IMR-90 (cell line): ENCODE results near the gene PDE5A. TPM values are rescaled to one million over a fixed set of nuclear protein-coding genes. Genes with fewer than 3 reads are reported as not detected.

Experiments
- ATAC-seq: fragments of 200-7000 bp; cut with Tn5 transposase; 2 replicates; pipeline ENCODE4 v1.9.1; 2020; ENCODE audit warnings: low read depth, mild to moderate bottlenecking, moderate library complexity
- BruUV-seq: library from RNA; stranded (reverse); fragments of 400-500 nt; replicated peaks from 2 replicates; lab custom pipeline; 2021; lab: Mats Ljungman, UMichigan
- CTCF ChIA-PET: fragments of 300-600 bp; formaldehyde crosslinking; extraction: SDS; loops from one replicate; lab custom pipeline; 2021; ENCODE audit warnings: antibody characterized with exemption; lab: Yijun Ruan, JAX
- POLR2A ChIA-PET: fragments of 300-600 bp; sonication (Branson Sonifier 250); formaldehyde crosslinking; loops from one replicate; lab custom pipeline; 2022; ENCODE audit warnings: antibody characterized with exemption; ENCODE audit not compliant: unreplicated experiment; lab: Charles Lee
- DNase-seq: peaks from one replicate; pipeline ENCODE4 v3.0.0; 2013
- H2AFZ ChIP-seq: replicated peaks from 2 replicates; pipeline ENCODE3; 2013; ENCODE audit warnings: low read length, mild to moderate bottlenecking; ENCODE audit not compliant: poor library complexity
- H2AK5ac ChIP-seq: 2 replicates; pipeline ENCODE4 v1.6.1; 2013; ENCODE audit warnings: low read depth, low read length, inconsistent platforms
- H2AK9ac ChIP-seq: replicated peaks from 2 replicates; pipeline ENCODE3; 2013; ENCODE audit warnings: mild to moderate bottlenecking, low read depth, low read length, moderate library complexity; ENCODE audit not compliant: poor library complexity
- H2BK120ac ChIP-seq: 2 replicates; pipeline ENCODE4 v1.6.1; 2013; ENCODE audit warnings: low read depth, low read length, inconsistent platforms
- H2BK15ac ChIP-seq: 3 replicates; pipeline ENCODE4 v1.6.1; 2013; ENCODE audit warnings: low read depth, low read length, inconsistent platforms
- H2BK20ac ChIP-seq: 2 replicates; pipeline ENCODE4 v1.6.1; 2013; ENCODE audit warnings: low read depth, mild to moderate bottlenecking, inconsistent platforms, low read length, moderate library complexity
- H2BK5ac ChIP-seq: 2 replicates; pipeline ENCODE4 v1.6.1; 2013; ENCODE audit warnings: mild to moderate bottlenecking, low read depth, low read length, inconsistent platforms; ENCODE audit not compliant: poor library complexity, severe bottlenecking
- H3K14ac ChIP-seq: replicated peaks from 2 replicates; pipeline ENCODE4 v1.6.1; 2013; ENCODE audit warnings: low read depth, low read length, inconsistent platforms
- H3K18ac ChIP-seq: 2 replicates; pipeline ENCODE4 v1.6.1; 2013; ENCODE audit warnings: low read depth, low read length, control low read depth
- H3K23ac ChIP-seq: 2 replicates; pipeline ENCODE4 v1.6.1; 2013; ENCODE audit warnings: low read depth, low read length, inconsistent platforms
- H3K27ac ChIP-seq: 2 replicates; pipeline ENCODE4 v1.5.1; 2013; ENCODE audit warnings: mild to moderate bottlenecking, control low read depth, low read length; ENCODE audit not compliant: insufficient read depth
- H3K27me3 ChIP-seq: 2 replicates; pipeline ENCODE4 v1.6.1; 2013; ENCODE audit warnings: low read length; ENCODE audit not compliant: control insufficient read depth, insufficient read depth
- H3K36me3 ChIP-seq: 2 replicates; pipeline ENCODE4 v1.6.1; 2013; ENCODE audit warnings: low read length, mixed read lengths; ENCODE audit not compliant: control insufficient read depth, insufficient read depth
- H3K4ac ChIP-seq: 2 replicates; pipeline ENCODE4 v1.6.1; 2013; ENCODE audit warnings: low read depth, low read length, inconsistent platforms
- H3K4me1 ChIP-seq: 2 replicates; pipeline ENCODE4 v1.6.1; 2013; ENCODE audit warnings: low read length, mixed read lengths; ENCODE audit not compliant: control insufficient read depth, insufficient read depth
- H3K4me2 ChIP-seq: 2 replicates; pipeline ENCODE4 v1.6.1; 2013; ENCODE audit warnings: low read depth, mild to moderate bottlenecking, control low read depth, low read length, moderate library complexity
- H3K4me3 ChIP-seq: 2 replicates; pipeline ENCODE4 v1.5.1; 2013; ENCODE audit warnings: low read depth, mild to moderate bottlenecking, control low read depth, low read length, moderate library complexity; ENCODE audit not compliant: insufficient read depth
- H3K56ac ChIP-seq: 2 replicates; pipeline ENCODE4 v1.6.1; 2013; ENCODE audit warnings: low read length, inconsistent platforms; ENCODE audit not compliant: insufficient read depth; ENCODE audit errors: extremely low read depth
- H3K79me1 ChIP-seq, 2 experiments: 2 replicates each; pipeline ENCODE4 v1.6.1; 2013; ENCODE audit warnings: low read length in 2 of 2, inconsistent platforms in 1 of 2, low read depth in 1 of 2
- H3K9ac ChIP-seq: 2 replicates; pipeline ENCODE4 v1.6.1; 2013; ENCODE audit warnings: low read depth, low read length, control low read depth
- H3K9me1 ChIP-seq: 2 replicates; pipeline ENCODE4 v1.6.1; 2013; ENCODE audit warnings: low read length, inconsistent platforms; ENCODE audit not compliant: insufficient read depth
- H3K9me3 ChIP-seq: 2 replicates; pipeline ENCODE4 v1.6.1; 2013; ENCODE audit warnings: low read length; ENCODE audit not compliant: control insufficient read depth, insufficient read depth
- H4K20me1 ChIP-seq: 2 replicates; pipeline ENCODE4 v1.6.1; 2013; ENCODE audit warnings: low read length, inconsistent platforms; ENCODE audit not compliant: insufficient read depth
- H4K5ac ChIP-seq: 2 replicates; pipeline ENCODE4 v1.6.1; 2013; ENCODE audit warnings: mild to moderate bottlenecking, low read depth, low read length, control low read depth
- H4K8ac ChIP-seq, 2 experiments: 2 replicates each; pipeline ENCODE4 v1.6.1; 2013; ENCODE audit warnings: low read depth in 2 of 2, low read length in 2 of 2, control low read depth in 1 of 2, inconsistent platforms in 1 of 2
- H4K91ac ChIP-seq: 2 replicates; pipeline ENCODE4 v1.6.1; 2013; ENCODE audit warnings: low read depth, low read length, inconsistent platforms; ENCODE audit not compliant: insufficient read depth
- MAFK ChIP-seq: IDR thresholded peaks from 2 replicates; pipeline ENCODE4 v1.6.1; 2012; ENCODE audit warnings: low read depth, low read length, improper control_type of control experiment
- MXI1 ChIP-seq: IDR thresholded peaks from 2 replicates; pipeline ENCODE4 v1.6.1; 2012; ENCODE audit warnings: low read depth, mild to moderate bottlenecking, low read length, moderate library complexity, borderline replicate concordance
- WGBS, 2 experiments: methylation state at CpG; one replicate each; pipeline versions ENCODE4 v1.1.5 to v1.1.7; 2013; ENCODE audit warnings: missing lambda C conversion rate in 2 of 2; ENCODE audit not compliant: insufficient read length in 1 of 2; ENCODE audit errors: extremely low coverage in 2 of 2; 5-methylcytosine and 5-hydroxymethylcytosine counted together
- dilution Hi-C: fragments of 300-500 bp; cut with HindIII; formaldehyde crosslinking; loops from one replicate; pipeline ENCODE4 v1.14.3; 2018; ENCODE audit warnings: low sequenced_read_pairs; ENCODE audit not compliant: unreplicated experiment
- in situ Hi-C: fragments of 300-500 bp; cut with MboI; formaldehyde crosslinking; loops from 3 replicates; pipeline ENCODE4 v1.14.3; 2019; ENCODE audit warnings: low sequenced_read_pairs, inconsistent platforms, mixed read lengths
- intact Hi-C: fragments of 100-400 bp; cut with micrococcal nuclease; formaldehyde crosslinking; loops from 2 replicates; pipeline ENCODE4 v1.10.0; 2022
- polyA plus RNA-seq, 3 experiments: library from polyadenylated mRNA; depleted of rRNA; stranded (reverse); fragments of >200 nt; gene quantifications; 2 replicates each; pipeline ENCODE4 v1.2.3, GENCODE V29; 2012; ENCODE audit warnings: low replicate concordance in 1 of 3
- total RNA-seq: library from RNA; depleted of rRNA; stranded (reverse); fragments of >200 nt; gene quantifications from 2 replicates; pipeline ENCODE4 v1.2.3, GENCODE V29; 2012

PDE5A gene
- total and polyA plus RNA-seq, 2 of the 4 experiments (the other 2 are of a cell fraction) = 101 to 770 TPM

DNA sequence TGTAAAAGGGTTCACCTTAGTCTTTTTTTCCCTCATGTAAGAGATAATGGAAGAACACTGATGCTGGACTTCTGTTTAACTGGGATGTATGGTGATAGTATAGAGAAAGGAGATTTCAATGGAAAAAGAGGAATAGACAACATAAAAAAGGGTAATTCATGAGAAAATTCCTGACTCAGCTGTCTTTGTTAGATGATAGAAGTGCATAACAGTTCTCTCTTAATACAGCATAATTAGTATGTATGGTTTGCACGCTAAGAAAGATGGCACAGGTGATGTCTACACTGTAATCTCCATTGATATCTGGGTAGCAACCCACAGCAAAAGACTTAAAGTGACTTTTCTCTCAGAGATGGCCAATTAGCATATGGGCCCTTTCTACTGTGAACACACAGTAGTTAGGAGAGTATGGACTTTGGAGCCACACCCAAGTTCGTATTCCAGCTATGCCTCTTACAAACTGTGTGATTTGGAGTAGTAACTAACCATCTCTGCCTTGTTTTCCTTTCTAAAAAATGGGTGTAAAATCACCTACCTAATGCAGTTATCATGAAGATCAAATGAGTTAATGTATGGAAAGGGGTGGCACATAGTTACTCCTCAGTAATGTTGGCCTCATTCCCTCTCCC lies 149.3 kb downstream of the PDE5A start:
- H3K14ac ChIP-seq = no peak overlapping the region
- H4K8ac ChIP-seq = no peak overlapping the region
- ChIA-PET CTCF (interaction anchor here (1.3 kb wide), 1 partner anchor 577 kb away, joined by 6 read pairs; no protein-coding TSS in a partner anchor), POLR2A (no interaction called here)
- H3K36me3 ChIP-seq = peaks cover 9% of the 10 kb centered on the region
- no peak overlapping the region for H3K9ac ChIP-seq
- no peaks in the 10 kb centered on the region for H4K20me1 ChIP-seq
- intact Hi-C loops (no loop called here), dilution Hi-C loops (no loop called here), in situ Hi-C loops (no loop called here)
- H2AK5ac ChIP-seq = no peak overlapping the region
- no peak overlapping the region for H3K27ac ChIP-seq
- no peaks in the 10 kb centered on the region for H3K27me3 ChIP-seq
- no peak overlapping the region for H3K4me2 ChIP-seq
- no peak overlapping the region for H3K56ac ChIP-seq
- no peak overlapping the region for H3K23ac ChIP-seq
- no peak overlapping the region for H3K4ac ChIP-seq
- no peak overlapping the region for H2BK120ac ChIP-seq
- WGBS, 2 experiments = no CpG with 5 or more reads among the region's 2 CpGs
- H3K79me1 ChIP-seq = peaks cover 4 to 6% of the 10 kb centered on the region in 2 experiments; a peak in 1 of 4 replicates
- H3K18ac ChIP-seq = no peak overlapping the region
- no peak overlapping the region for H2AFZ ChIP-seq
- no peaks in the 10 kb centered on the region; the same call in 1 of the 2 replicates for H3K9me1 ChIP-seq
- no peak overlapping the region for H2BK5ac ChIP-seq
- H4K91ac ChIP-seq = no peak overlapping the region
- H3K4me3 ChIP-seq = no peak overlapping the region
- H4K5ac ChIP-seq = no peak overlapping the region
- no peak for ATAC-seq
- BruUV-seq = no TSS peak
- no peak overlapping the region for H2BK20ac ChIP-seq
- H3K9me3 ChIP-seq = no peaks in the 10 kb centered on the region
- TF ChIP-seq MXI1 (no peak), MAFK (peak; percentile 66)
- H2BK15ac ChIP-seq = no peak overlapping the region
- H2AK9ac ChIP-seq = no peak overlapping the region
- no peak for DNase-seq
- H3K4me1 ChIP-seq = no peaks in the 10 kb centered on the region
